Ammon's horn (tissue), 1 donor: ENCODE data around the gene CLEC14A.

Source experiments
- DNase-seq: peaks from one replicate; pipeline ENCODE4 v3.0.0-alpha.2; 2016; ENCODE audit warnings: low spot score

Gene CLEC14A

GRCh38 chr14:38205949-38206665 lies 49.8 kb downstream of the CLEC14A start:
- DNase-seq, result no peak

- no peak for DNase-seq
Measured at GRCh38 chr14:38205119-38205813, 50.6 kb downstream of the CLEC14A start.

GRCh38 chr14:38204719-38205115 lies 51.2 kb downstream of the CLEC14A start:
- DNase-seq, result no peak
